GM12801 (cell line): ENCODE data around the gene CTSE.

Experiments
- TF ChIP-seq, protein P1 (sequence below): IDR thresholded peaks from one replicate; pipeline ENCODE4 v1.5.1; 2011; ENCODE audit warnings: control low read depth; ENCODE audit not compliant: insufficient read length; ENCODE audit errors: extremely low read depth

CTSE gene

DNA sequence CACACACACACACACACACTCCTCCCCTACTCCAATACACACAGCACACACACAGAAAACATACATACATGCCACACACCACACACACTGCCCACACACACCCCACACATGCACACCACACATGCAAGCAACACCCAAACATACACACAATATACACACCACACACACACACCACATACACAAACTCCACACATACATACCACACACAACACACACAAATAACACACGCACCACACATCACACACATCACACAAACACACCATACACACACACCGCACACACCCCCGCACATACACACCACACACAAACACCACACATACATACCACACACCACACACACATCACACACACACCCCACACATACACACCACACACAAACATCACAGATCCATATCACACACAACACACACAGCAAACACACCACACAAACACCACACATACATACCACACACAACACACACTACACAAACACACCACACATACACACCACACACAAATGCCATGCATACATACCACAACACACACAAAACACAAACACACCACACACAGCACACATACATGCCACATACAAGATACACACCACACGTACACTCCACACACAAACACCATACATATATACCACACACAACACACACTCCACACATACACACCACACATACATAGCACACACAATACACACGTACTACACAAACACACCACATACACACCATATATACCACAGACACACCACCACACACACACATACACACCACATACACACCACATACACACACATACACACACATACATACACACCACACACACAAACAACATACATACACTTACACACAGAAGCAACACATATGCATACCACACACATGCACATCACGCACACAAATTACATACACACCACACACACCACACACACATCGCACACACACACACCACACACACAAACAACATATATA is 19.6 kb downstream of the CTSE start:
- TF ChIP-seq, protein P1, sequence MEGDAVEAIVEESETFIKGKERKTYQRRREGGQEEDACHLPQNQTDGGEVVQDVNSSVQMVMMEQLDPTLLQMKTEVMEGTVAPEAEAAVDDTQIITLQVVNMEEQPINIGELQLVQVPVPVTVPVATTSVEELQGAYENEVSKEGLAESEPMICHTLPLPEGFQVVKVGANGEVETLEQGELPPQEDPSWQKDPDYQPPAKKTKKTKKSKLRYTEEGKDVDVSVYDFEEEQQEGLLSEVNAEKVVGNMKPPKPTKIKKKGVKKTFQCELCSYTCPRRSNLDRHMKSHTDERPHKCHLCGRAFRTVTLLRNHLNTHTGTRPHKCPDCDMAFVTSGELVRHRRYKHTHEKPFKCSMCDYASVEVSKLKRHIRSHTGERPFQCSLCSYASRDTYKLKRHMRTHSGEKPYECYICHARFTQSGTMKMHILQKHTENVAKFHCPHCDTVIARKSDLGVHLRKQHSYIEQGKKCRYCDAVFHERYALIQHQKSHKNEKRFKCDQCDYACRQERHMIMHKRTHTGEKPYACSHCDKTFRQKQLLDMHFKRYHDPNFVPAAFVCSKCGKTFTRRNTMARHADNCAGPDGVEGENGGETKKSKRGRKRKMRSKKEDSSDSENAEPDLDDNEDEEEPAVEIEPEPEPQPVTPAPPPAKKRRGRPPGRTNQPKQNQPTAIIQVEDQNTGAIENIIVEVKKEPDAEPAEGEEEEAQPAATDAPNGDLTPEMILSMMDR = no peak

DNA sequence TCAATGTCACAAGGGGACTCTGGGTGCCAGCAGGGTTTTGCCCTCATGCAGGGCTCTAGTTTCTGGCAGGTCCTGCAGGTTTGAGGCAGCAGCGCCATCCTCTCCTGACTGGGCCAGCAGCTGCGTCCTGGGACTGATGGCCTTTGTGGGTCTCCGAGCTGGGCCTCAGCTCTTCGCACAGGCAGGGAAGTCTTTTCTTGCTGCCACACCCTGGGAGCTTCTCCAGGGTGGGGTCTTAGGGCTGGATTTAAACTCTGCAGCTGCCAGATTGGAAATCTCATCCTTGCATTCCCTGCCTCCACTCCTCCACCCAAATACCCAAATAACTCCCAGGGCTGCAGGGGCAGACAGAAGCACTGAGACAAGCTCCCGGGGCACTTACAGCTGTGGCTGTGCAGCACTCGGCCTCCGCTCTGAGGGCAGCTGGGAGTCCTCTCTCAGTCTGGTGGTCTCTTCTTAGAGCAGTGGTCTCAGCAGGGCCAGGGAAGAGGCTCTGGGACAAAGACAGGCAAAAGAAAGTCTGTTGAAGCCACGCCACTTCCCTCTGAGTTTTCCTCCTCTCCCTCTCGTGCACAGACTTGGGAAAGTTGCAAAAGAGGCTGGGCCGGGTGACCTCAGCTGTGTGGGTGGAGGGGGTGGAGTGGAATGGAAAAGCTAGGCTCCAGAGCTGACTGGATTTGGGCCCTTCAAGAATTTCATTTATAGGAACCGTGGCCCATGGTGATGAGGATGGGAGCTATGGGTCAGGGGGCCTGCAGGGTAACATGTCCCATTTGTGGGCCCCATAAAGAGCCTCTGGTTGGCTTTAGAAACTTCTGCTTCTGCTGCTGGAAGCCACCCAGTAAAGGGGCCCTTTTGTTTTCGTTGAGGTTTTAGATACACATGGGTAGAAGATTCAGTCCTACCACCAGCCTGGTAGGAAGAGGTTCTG is 20.6 kb downstream of the CTSE start, which contains the start of gene RAB7B:
Gene RAB7B, minus strand, starts transcription at position 525 of the 931 bp plus-strand sequence. CDS start 9,260 bp downstream, outside the sequence.
- TF ChIP-seq, protein P1 = no peak

DNA sequence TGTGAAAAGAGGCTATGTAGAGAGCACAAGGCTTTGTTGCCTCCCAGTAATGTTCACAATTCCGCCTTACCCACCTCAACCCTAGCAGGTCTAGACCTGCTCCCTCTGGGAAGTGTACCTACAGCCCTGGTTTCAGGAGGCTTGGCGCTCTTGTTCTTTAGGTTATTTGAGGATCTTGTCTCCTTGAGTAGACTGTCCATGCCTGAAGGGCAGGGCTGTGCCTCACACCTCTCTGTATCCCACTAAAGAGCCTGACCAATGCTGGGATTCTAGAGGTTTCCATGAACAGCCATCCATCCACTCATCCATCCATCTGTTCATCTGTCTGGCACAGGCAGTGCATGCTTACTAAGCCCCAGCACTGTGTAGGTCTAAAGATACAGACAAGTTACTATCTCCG is 21.5 kb downstream of the CTSE start:
- TF ChIP-seq, protein P1 = no peak

DNA sequence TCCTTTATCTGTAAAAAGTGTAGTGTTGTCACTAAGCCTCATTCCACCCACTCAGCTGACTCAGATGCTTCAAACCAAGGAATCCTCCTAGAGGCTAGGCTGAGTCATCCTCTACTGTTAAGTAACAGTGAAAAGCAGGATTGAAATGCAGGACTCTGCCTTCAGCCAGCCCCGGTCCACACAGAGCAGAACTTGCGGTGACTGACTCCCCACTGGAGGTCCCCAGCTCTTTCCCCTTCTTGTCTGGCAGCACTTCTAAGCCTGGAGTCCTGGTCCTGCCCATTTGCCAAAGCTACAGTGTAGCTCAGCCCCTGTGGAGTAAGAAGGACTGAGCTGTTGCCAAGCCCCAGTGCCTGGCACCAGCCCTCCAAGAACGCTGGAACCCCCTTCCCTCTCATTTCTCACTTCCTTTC is 22.2 kb downstream of the CTSE start:
- TF ChIP-seq, protein P1 = no peak

- TF ChIP-seq, protein P1 = no peak
Measured at GRCh38 chr1:206000641-206001339, 22.9 kb downstream of the CTSE start.

GRCh38 chr1:205998457-205999241 is 25.0 kb downstream of the CTSE start:
- TF ChIP-seq, protein P1 = no peak
